ENCODE measurements around the gene GSG1.

GSG1 gene

DNA sequence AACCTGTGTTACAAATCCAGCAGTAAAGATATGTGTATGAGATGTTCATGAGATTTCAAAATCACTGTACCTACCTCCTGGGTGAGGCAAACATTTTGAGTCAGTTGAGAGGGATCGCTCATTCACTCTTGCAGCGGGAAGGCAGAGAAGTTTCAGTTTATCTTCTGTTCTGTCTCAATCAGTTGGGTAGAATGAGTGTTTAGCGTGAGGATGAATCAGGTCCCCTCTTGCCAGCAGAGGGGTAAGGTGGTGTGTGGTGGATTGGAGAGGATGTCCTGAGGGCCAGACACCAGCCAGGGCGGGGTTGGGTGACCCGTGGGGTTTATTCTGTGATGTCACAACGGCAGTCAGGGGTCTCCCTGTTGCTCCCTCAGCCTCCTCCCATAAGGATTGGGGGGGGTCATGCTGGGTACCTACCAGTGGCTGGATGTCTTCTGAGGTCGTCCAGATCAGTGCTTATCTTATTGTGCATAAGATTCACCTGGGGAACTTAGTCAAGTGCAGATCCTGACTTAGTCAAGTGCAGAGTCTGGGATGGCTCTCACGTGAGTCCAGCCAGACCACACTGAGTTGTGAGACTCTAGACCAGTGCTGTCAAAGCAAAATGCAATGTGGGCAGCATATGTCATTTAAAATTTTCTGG lies at the start of gene GSG1:
Gene GSG1, minus strand, starts transcription at position 277 of the 643 bp plus-strand sequence. Its CDS starts 155 bp downstream, at position 122.
- DNase-seq = no peak

DNA sequence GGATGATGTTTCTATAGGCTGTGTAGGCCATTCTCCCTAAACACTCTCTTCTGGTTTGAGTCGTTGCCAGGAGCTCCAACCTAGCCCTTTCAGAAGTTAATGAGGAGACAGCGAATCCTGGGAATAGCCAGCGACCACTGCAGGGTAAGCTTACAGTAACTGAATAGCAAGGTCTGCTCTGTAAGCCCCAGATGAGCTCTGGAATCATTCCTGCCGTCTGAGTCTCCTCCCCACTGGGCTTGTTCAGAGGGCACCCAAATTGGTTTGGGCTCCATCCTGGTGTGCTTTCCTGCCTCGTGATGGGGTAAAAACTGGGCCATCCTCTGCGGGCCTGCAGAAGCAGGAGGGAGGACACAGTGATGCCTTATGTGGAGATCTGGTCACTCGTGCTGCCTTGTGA lies 49.7 kb upstream of the GSG1 start:
- no peak for DNase-seq

DNA sequence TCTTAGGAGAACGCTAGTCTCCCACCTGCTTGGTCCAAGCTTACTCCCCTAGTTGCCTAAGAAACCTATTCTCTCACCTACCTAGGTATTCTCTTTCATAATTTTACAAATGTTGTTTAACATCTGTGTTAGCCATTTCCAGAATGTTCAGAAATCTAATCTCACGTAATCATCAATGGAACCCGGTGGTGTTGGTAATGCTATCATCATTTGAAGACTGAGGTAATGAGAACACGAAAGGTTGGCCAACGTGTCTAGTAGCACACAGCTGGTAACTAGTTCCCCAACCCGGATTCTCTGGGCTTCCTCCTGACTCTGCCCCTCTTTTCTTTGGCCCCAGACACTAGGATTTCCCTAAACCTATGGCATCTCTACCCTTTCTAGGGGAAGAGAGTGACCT lies 49.3 kb upstream of the GSG1 start:
- DNase-seq = no peak

DNA sequence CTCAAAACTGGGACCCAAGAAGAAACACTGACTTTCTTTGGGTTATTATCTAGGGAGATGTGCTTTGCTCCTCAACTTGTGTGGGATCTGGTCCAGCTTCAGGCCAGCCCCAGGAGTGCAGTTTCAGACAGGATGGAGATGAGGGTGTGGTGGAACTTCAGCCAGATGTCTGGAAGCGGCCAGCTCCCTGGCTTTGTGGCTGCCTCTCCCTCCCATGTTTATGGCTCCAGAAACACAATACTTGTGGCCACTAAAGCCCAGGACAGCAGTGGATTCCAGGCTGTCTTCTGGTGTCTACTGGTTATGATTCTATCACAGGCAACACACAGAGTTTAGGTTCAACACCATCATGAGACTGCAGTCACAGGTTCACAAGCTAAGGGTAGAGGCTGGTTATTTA lies 48.8 kb upstream of the GSG1 start:
- DNase-seq = no peak

DNA sequence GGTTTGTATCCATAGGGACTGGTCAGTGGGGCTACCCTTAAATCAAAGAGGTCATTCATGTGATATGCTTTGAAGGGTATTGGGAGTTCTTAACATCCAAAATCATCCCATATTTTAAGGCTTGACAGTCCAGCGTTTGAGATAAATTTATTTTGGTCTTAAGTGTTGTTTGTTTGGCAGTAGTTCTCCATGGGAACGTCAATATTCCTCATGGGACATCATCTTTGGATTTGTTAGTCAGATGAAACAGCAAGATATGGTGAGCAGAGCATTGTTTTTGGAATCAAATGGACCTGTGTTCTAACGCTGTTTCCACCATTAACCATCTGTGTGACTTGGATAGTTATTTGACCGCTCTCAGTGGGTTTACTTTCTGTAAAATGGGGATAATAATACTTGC lies 45.9 kb upstream of the GSG1 start:
- DNase-seq = no peak

DNA sequence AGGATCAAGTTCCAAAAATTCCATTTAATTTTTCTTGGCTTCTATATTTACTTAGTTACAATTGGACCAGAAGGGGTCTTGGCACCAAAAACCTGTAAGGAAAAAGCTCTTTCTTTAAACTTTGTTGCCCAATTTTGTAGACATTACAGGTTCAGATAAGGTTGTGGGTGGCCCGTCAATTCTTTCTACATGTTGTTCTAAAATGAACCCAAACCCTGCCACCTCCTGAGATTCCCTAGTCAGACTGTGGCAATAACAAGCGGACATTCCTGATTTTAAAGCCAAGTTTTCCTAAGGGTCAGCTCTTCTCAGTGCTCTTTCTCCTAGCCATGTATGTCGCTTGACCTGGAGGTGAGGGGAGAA lies 45.0 kb upstream of the GSG1 start:
- DNase-seq = no peak

DNA sequence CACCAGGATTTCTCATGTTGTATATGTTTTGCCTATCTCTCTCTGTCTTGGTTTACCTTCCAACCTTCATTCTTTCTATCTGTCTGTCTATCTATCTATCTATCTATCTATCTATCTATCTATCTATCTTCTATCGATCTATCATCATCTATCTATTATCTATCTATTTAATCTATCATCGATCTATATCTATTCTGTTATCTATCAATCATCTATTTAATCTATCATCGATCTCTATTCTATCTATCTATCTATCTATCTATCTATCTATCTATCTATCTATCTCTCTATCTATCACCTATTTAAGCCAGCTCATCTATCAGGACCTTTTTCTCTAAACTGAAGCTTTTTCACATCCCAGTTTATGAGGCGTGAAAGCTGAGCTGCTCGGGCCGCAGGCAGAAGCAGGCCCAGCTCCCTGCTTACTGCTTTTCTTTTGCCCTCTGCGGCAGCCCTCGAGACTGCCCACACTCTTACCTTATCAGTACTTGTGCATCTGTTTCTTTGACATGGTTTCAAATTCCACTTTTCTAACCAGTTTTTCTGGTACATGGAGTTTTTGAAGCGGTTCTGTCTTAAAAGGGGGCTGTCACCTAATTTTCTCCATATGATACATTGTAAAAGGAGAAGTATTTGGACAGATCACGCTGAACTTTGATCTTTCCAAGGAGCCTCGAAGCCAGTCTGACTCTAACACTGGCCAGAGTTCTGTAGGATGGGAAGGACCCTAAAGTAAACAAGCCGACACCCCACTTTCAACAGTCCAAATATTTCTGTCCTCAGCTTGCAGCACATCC lies 44.4 kb upstream of the GSG1 start:
- DNase-seq = no peak

DNA sequence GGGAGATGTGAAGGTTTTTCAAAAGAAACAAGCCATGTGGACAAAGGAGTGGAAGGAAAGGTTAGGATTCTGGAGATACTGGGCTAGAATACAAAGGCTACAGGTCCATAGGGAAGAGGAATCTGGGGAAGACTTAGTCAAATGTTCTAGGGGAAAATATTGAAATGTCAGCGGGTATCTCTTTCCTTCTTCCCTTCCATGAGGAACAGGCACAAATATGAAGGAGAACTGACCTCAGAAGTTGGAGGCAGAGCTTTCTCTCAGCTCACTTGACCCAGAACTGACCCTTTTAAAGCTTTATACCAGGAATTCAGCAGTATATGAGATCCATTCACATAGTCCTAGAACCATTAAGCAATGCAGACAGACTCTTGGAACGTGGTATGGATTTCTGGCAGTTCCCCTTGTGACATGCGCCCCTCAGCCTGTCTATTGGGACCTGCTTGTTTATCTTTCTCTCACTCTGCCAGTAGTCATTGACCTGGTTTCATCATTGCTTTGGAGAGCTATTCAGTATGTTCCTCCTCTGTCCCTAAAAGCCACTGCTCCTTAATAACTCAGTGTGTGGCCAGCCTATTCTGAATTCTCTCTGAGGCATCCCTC lies 43.0 kb upstream of the GSG1 start:
- no peak for DNase-seq

DNA sequence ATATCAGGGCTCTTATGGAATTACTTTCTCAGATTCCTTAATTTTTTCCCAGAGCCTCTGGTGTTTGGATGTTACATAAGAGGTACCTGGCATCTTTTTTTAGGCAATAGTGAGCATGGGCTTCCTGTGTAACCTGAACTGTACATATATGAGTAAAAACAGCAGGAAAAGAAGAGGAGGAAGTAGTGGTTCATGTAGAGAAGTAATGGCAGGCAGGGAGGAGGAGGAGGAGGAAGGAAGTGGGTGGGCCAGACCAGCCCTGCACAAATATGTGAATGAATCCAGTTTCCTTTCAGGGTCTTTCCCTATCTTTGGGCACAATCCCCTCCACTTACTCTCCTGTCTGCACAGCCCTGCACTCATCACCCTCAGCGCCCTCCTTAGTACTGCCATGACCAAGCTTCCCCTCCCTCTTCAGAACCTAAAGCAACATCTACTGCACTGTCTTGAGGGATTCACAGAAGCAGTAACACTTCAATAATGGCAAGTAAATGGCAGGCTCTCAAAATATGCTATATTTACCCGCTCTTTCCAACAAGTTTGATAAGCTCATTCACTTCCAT lies 40.9 kb upstream of the GSG1 start:
- no peak for DNase-seq

DNA sequence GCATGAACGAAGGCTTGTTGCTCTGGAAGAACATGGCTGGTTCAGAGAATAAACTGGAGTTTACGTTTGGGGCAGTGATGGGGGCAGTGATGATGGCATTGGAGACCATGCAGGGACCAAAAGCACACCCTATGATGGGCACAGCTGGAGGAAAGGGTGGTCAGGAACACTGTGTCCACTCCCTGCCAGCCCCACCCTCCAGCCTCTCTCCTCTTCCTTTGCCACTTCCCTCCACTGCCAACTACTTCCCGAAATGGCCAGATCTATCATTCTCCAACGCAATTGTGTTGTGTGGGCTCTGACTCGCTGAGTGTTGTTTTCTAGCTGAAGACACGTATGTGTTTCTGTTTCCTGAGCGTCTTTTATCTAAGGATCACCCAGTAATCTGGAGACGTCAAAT lies 39.3 kb upstream of the GSG1 start:
- DNase-seq = no peak

DNA sequence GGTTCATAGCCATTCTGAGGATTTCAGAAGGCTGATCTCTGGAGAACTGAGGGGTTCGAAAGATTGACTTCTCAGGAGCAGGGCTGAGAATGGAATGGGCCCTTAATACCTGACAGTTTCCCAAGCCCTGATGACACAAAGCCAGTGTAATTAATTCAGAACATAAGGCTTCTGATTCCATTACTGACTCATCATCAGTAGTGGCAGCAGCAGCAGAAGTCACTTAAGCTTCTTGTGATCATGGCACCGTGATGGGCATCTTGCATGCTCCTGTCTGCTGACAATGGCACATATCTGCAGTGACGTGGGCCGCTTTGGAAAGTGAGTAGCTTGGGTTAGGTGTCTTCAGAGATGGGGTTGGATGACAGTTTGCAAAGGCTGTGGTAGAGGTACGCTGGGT lies 38.2 kb upstream of the GSG1 start:
- DNase-seq = no peak

DNA sequence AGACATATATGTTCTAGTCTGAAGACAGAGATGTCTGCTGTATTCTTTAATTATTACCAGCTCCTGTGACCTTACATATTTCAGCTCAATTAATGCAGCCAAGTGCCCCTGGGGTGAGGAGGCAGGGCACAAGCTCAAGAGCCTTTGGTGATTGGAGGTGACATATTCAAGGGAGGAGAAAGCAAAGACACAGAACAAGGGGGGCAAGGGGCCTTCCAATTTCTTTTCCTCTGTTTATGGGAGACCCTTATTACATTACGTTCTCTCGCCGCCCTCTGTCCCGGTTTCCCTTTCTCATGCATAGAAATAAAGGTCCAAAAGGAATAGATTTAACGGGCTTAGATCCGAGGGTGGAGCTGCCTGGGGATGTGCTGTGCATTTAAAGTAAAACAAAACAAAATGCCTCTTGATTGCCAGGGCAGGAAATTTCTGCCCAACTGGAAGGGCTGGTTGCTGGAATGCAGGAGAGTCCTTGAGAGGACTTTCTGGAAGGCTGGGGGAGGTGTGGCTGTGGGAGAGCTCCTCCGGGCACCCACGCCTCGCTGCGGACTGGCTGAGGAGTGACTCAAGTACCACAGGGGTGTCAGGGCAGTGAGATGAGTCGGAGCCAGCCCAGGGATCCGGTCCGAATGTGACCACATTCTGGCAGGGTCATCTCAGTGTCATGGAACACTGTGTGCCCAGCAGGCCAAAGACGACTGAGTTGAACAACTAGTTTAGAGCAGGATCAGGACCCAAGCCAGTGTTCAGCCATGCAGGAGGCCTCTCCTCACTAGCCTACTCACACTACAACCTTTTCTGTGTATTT lies 32.1 kb upstream of the GSG1 start:
- DNase-seq = no peak

DNA sequence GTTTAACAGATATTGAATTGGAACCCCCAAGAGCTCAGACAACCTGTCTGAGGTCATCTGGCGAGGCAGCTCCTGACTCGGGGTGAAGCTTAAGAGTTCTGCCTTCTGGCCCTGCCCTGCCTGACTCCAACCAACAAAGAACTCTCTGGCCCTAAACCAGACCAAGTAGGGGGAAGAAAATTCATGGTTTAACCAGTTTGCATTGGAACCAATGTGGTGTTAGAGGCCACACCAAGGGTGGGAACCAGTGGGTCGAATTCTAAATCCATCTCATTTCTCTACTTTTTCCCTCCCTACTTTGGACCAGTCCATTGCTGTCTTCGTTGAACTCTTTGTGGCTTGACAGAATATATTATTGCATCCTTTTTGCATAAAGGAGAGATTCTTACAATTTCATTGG lies 30.4 kb upstream of the GSG1 start:
- DNase-seq = no peak

DNA sequence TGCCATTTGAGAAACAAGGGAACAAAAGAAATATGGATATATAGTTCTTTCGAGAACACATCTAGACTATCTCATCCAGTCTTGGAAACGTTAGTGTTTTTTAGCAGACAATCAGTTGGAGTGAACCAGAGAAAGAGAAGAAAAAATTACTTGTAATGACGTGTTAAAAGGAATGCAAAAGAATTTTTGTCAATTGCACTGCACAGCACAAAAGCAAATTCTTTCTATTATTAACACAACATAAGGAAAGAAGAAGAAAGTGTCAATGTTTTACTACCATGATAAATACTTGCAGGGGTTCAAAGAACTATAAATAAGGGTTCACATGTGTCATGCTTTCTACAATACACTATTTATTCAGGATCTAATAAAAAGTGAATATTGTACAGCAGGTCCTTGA lies 27.5 kb upstream of the GSG1 start:
- no peak for DNase-seq

DNA sequence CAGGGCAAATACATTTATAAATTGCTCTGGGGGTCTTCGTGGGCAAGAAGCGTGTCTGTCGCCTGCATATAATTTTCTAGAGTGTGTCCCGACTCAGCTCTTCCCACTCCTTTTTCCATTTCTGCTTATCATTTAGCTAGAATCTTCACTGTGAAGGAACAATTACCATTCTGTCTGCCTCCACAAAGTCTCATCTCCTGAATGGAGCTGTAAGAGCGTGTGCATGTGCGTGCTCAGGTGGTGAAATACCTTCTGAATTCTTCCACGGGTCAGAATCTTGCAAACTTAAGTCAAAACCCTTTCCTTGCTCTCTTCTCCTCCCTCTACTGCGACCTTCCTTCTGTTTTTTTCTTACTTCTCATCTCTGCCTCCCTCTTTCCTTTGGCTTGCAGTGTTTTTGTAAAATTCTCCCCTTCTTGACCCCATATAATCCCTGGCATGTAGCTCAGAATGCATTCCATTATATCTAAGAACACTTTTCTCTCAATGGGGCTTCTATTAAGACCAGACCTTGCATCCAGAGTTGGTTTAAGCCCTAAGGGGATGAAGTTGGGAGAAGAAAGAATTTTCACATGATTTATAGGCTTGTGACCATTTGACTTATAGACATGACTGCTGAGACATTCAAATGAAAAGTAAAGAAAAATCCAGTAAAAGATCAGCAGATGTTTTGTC lies 25.0 kb upstream of the GSG1 start:
- no peak for DNase-seq

DNA sequence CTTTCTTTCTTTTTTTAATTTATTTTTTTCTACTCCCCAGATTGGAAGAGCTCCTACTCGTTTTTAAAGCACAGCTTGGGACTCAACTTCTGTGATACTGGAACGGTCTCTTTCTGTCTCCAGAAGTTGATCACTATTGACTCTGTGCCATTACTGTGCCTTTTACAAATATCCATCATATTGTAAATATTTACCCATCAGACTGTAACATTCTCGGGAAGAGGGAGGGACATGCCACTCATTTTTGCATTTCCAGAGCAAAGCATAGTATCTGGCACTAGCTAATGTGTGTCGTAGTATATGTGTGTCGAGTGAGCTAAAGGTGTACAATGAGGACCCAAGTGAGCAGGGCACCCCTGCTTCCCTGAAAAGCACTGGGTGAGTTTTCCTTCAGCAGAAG lies 24.0 kb upstream of the GSG1 start:
- DNase-seq = no peak

DNA sequence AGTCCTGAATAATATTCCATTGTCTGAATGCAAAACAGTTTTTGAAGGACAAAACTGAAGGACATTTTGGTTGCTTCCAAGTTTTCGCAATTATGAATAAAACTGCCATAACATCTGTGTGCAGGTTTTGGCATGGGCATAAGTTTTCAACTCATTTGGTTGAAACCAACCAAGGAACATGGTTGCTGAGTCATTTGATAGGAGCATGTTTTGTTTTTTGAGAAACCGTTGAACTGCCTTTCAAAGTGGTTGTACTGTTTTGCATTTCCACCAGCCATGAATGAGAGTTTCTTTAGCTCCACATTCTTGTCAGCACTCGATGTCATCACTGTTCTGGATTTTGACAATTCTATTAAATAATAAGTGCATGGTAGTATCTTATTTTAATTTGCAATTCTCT lies 23.0 kb upstream of the GSG1 start:
- no peak for DNase-seq

DNA sequence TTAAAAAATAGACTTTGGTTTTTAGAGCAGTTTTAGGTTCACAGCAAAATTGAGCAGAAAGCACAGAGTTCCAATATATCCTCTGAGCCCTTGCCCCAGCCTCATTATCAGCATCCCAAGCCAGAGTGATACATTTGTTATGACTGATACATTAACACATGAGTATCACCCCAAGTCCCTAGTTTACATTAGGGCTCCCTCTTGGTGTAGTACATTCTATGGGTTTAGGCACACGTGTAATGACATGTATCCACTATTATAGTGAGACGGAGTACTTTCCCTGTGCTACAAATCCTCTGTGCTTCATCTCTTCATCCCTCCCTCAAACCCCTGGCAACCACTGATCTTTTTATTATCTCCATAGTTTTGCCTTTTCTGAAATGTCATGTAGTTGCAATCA lies 22.5 kb upstream of the GSG1 start:
- no peak for DNase-seq

DNA sequence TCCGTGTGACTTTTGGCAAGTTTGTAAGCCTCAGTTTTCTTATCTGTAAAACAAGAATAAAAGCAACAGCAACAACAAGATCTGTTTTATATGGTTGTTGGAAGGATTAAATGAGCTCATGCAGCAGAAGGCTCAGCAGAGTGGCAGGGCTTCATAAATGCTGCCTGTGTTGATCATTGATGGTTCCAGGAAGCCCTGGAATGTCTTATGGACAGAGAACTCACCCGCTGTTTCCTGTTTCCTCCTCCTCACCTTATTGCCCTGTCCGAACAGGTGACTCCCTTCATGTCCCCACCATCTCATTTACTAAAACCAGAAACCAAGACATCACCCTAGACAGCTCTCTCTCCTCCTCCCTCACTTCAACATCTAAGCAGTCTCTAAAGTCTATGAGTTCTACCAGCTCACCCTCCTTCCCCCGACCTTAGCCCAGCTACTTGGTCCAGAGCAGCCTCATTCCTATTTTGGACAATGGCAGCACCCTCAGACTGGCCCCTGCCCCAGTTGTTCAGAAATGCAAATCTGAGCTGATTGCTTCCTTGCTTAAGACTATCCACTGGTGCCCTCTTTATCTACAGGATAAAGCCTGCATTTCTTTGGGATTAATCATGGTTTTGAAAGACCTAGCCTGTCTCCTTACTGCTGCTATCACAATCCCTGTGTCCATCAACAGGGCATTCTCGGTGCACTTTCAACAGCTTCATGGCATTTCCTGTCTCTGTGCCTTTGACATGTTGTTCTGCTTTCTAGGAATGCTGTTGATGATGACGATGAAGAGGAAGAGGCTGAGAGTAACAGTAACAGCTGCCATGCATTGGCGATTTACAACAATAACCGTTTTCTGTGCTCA lies 21.4 kb upstream of the GSG1 start:
- DNase-seq = no peak

DNA sequence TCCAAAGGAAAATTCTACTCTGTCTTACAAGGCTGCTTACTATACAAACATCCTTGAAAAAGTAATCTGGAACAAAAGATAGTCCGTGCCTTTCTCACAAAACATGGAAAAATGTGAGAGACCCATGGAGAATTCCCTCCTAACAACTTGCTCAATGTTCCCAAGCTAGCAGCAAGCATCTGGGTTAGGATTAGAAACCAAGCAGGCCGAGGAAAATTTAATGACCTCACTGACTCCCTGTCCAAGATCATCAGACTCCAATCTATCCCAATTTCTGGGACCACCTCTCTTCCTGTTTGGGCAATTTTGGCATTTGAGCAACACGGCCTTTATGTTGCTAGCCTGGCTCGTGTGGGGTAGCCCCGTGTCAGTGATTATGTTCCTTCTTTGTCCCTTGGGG lies 18.1 kb upstream of the GSG1 start:
- DNase-seq = no peak

DNA sequence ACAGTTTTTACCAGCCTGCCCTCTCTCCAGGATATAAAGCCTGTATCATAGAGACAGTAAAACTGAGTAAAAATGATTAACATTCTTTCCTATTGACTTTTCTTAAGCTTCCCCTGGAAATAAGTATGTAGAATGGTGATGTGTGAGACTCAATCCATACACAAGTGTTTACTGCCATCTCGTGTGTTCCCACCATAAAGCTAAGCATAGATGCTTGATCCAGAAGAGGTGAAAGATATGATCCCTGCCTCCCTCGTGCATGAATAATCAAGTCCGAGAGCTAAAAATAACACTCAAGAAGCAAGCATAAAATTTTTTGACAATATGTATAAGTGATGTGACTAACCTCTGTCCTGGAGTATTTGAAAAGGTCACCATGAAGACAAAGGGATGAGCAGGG lies 16.9 kb upstream of the GSG1 start:
- no peak for DNase-seq

DNA sequence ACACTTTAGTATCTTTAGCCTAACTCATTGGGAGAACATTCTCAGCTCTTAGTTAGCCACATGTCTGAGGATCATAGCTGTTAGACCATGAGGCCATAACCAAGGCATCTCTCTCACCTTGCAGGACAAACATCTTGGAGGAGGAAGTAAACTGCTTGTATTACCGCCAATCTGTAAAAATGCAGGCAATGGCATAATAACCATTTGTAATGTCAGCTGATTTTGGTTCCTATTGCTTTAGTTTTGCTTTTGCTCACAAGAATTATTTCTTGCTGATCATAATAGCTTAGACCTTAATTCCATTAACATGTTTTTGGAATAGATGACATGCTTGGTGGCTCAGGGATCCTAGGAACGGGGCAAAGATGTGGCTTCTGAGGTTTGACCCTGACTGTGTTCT lies 16.4 kb upstream of the GSG1 start:
- DNase-seq = no peak

Data from SHP77 (cell line).